Measurements from ENCODE around the gene KRTAP29-1.
"Not testable (repeated sequence)": the region's sequence is repeated elsewhere in the genome, so short reads cannot be mapped to it uniquely, and the experiment has no call there.

GRCh38 chr17:41275648-41276190, 26.9 kb downstream of the KRTAP29-1 start, which contains the start of gene KRTAP9-7:
- TF ChIP-seq POLR2A (IDR thresholded peaks at IDR 0.05; ENCODE audit: low read length); RAD21 (conservative IDR thresholded peaks at IDR 0.05 in 1 of 2, IDR thresholded peaks at IDR 0.05 in 1 of 2); CTCF (IDR thresholded peaks at IDR 0.05): not testable (repeated sequence)

Measured in A549 (cell line).